NCI-H1930 (cell line): ENCODE results near the gene VWA5A.

Source experiments
- DNase-seq, 2 experiments: peaks; one replicate each; lab custom pipeline; 2025; lab: John Stamatoyannopoulos, UW

The VWA5A gene

GRCh38 chr11:124114942-124115781, at the start of gene VWA5A:
Gene VWA5A (plus strand): TSS chr11:124115450. CDS start chr11:124117512, 2,062 bp downstream.
- peak; percentile 4 to 50 for DNase-seq

- no peak for DNase-seq
Measured at GRCh38 chr11:124068601-124069110, 46.6 kb upstream of the VWA5A start.

- DNase-seq = peak; percentile 39 to 58
Measured at GRCh38 chr11:124069429-124070401, 45.5 kb upstream of the VWA5A start.

GRCh38 chr11:124070915-124071622, 44.2 kb upstream of the VWA5A start:
- DNase-seq = peak; percentile 11 to 48

- peak in 1 of 2 experiments; percentile 48 for DNase-seq
Measured at GRCh38 chr11:124071623-124071948, 43.7 kb upstream of the VWA5A start.

- no peak for DNase-seq
Measured at GRCh38 chr11:124072147-124072546, 43.1 kb upstream of the VWA5A start.

- no peak for DNase-seq
Measured at GRCh38 chr11:124074554-124074953, 40.7 kb upstream of the VWA5A start.

- no peak for DNase-seq
Measured at GRCh38 chr11:124075492-124075840, 39.8 kb upstream of the VWA5A start.

GRCh38 chr11:124075841-124076651, 39.2 kb upstream of the VWA5A start:
- no peak for DNase-seq

- DNase-seq = no peak
Measured at GRCh38 chr11:124077266-124077665, 38.0 kb upstream of the VWA5A start.

GRCh38 chr11:124078591-124078990, 36.7 kb upstream of the VWA5A start:
- no peak for DNase-seq

GRCh38 chr11:124079631-124080326, 35.5 kb upstream of the VWA5A start:
- no peak for DNase-seq

GRCh38 chr11:124080327-124081001, 34.8 kb upstream of the VWA5A start:
- no peak for DNase-seq

- no peak for DNase-seq
Measured at GRCh38 chr11:124081483-124081882, 33.8 kb upstream of the VWA5A start.

- no peak for DNase-seq
Measured at GRCh38 chr11:124082371-124082770, 32.9 kb upstream of the VWA5A start.

- DNase-seq = no peak
Measured at GRCh38 chr11:124085583-124085982, 29.7 kb upstream of the VWA5A start.

GRCh38 chr11:124085997-124086846, 29.0 kb upstream of the VWA5A start:
- peak; percentile 6 to 36 for DNase-seq

- DNase-seq = no peak
Measured at GRCh38 chr11:124090996-124091395, 24.3 kb upstream of the VWA5A start.

- no peak for DNase-seq
Measured at GRCh38 chr11:124093330-124093729, 21.9 kb upstream of the VWA5A start.
